SK-N-SH treated with all-trans-retinoic acid at 6 μM for 48 hours (cell line): Measurements from ENCODE around the gene APOL6.

Source experiments
- PPARA ChIP-seq: fragments of 250-450 bp; sonication (Bioruptor Pico); IDR thresholded peaks from 2 replicates; pipeline ENCODE4 v1.5.0; 2020; ENCODE audit warnings: mild to moderate bottlenecking, borderline replicate concordance
- TCF4 ChIP-seq: fragments of 250-450 bp; sonication (Bioruptor Pico); IDR thresholded peaks from 2 replicates; pipeline ENCODE4 v1.8.0; 2021; ENCODE audit warnings: mild to moderate bottlenecking, moderate library complexity, borderline replicate concordance
- TOX ChIP-seq: fragments of 250-450 bp; sonication (Bioruptor Pico); IDR thresholded peaks from 2 replicates; pipeline ENCODE4 v1.8.0; 2021; ENCODE audit warnings: mild to moderate bottlenecking, moderate library complexity, borderline replicate concordance
- ZC3H10 ChIP-seq: fragments of 250-450 bp; sonication (Bioruptor Pico); IDR thresholded peaks from 2 replicates; pipeline ENCODE4 v1.5.1; 2021; ENCODE audit warnings: mild to moderate bottlenecking, moderate library complexity
- TF ChIP-seq, protein P1 (sequence below): fragments of 250-450 bp; sonication (Bioruptor Pico); IDR thresholded peaks from 2 replicates; pipeline ENCODE4 v1.8.0; 2021; ENCODE audit warnings: low read depth, mild to moderate bottlenecking, moderate library complexity, borderline replicate concordance

DNA sequence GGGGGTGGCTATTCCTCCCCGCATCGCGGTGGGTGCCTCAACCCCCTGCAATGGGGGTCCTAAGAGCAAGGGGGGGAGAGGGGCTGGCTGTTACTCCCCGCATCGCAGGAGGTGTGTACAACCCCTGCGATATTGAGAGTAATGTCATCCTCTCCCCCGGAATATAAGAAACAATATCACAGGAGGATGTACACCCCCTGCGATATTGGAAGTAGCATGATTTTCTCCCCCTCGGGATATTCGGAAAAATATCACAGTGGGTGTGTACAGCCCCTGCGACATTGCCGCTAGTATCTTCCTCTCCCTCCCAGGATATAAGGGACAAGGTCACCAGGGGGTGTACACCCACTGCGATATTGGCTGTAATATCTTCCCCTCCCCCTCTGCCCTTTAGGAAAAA, 47.0 kb downstream of the APOL6 start:
- TF ChIP-seq TOX (no peak), ZC3H10 (CRISPR knock-in tag) (no peak), PPARA (CRISPR knock-in tag) (no peak), TCF4 (no peak)
- TF ChIP-seq, protein P1, sequence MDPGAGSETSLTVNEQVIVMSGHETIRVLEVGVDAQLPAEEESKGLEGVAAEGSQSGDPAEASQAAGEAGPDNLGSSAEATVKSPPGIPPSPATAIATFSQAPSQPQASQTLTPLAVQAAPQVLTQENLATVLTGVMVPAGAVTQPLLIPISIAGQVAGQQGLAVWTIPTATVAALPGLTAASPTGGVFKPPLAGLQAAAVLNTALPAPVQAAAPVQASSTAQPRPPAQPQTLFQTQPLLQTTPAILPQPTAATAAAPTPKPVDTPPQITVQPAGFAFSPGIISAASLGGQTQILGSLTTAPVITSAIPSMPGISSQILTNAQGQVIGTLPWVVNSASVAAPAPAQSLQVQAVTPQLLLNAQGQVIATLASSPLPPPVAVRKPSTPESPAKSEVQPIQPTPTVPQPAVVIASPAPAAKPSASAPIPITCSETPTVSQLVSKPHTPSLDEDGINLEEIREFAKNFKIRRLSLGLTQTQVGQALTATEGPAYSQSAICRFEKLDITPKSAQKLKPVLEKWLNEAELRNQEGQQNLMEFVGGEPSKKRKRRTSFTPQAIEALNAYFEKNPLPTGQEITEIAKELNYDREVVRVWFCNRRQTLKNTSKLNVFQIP (CRISPR knock-in tag), result no peak
